Peyer's patch (tissue), 4 donors: ENCODE measurements around the gene SLC43A3.

Source experiments
- POLR2A ChIP-seq, 2 donors: fragments of 450-650 bp; IDR thresholded peaks; one replicate each; pipeline ENCODE4 v1.5.1; 2017; ENCODE audit warnings: antibody characterized with exemption in 2 of 2, mild to moderate bottlenecking in 2 of 2, moderate library complexity in 2 of 2
- TF ChIP-seq, protein P1 (sequence below), 6 experiments: fragments of 450-650 bp in 4 of 6; fragments of 200-600 bp in 2 of 6; sonication (generic) in 1 of 6; IDR thresholded peaks; one replicate each; pipeline ENCODE4 v1.5.1; 2017 to 2019; ENCODE audit warnings: antibody characterized with exemption in 6 of 6, mild to moderate bottlenecking in 3 of 6, moderate library complexity in 1 of 6

GRCh38 chr11:57357856-57358255, 69.1 kb downstream of the SLC43A3 start:
- TF ChIP-seq, protein P1, sequence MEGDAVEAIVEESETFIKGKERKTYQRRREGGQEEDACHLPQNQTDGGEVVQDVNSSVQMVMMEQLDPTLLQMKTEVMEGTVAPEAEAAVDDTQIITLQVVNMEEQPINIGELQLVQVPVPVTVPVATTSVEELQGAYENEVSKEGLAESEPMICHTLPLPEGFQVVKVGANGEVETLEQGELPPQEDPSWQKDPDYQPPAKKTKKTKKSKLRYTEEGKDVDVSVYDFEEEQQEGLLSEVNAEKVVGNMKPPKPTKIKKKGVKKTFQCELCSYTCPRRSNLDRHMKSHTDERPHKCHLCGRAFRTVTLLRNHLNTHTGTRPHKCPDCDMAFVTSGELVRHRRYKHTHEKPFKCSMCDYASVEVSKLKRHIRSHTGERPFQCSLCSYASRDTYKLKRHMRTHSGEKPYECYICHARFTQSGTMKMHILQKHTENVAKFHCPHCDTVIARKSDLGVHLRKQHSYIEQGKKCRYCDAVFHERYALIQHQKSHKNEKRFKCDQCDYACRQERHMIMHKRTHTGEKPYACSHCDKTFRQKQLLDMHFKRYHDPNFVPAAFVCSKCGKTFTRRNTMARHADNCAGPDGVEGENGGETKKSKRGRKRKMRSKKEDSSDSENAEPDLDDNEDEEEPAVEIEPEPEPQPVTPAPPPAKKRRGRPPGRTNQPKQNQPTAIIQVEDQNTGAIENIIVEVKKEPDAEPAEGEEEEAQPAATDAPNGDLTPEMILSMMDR (IDR thresholded peaks at IDR 0.05): no peak
- TF ChIP-seq POLR2A (IDR thresholded peaks at IDR 0.05): no peak
